Measurements from ENCODE around the gene TSNAXIP1. TPM values are rescaled to one million over a fixed set of nuclear protein-coding genes. Genes with fewer than 3 reads are reported as not detected.

TSNAXIP1 gene
- total and polyA plus RNA-seq, 10 of the 15 experiments (the other 5 are each of a cell fraction or from before 2014, with no cell fraction given) = 0.09 to 0.63 (median 0.37) TPM; not detected in 1

Small RNA genes within 50 kb of the gene (small RNA-seq; reads per million reads assigned to genes)
- gene AC040162.2 = not detected

Other genes with a start within 250 kb of the TSNAXIP1 start
Only the 7 nearest of the 23 such genes appear.
- gene RANBP10, start 329 bp upstream of the TSNAXIP1 start, total RNA-seq (2014; rRNA removed) = 4.8 and 6.8 TPM in 2 replicates
- gene RANBP10, start 329 bp upstream of the TSNAXIP1 start, total RNA-seq (2014; rRNA removed; fragmentation: Illumina TruSeq; extraction: Trizol) = 5.4 and 5.5 TPM in 2 replicates
- gene RANBP10, start 329 bp upstream of the TSNAXIP1 start, total RNA-seq (2021) = 20.4 and 20.6 TPM in 2 replicates
- gene RANBP10, start 329 bp upstream of the TSNAXIP1 start, polyA plus RNA-seq (2011; rRNA removed) = 7.4 and 14.5 TPM in 2 replicates
- 11.8 and 15.6 TPM in 2 replicates for gene RANBP10, start 329 bp upstream of the TSNAXIP1 start, polyA plus RNA-seq (2014; fragmentation: Illumina TruSeq; extraction: Trizol)
- gene RANBP10, start 329 bp upstream of the TSNAXIP1 start, polyA plus RNA-seq (2014; fragmentation: Nextera tagmentation; extraction: Ambion mirVana) = 1 to 10 TPM; 1.2 to 2.0 TPM
- gene RANBP10, start 329 bp upstream of the TSNAXIP1 start, polyA plus RNA-seq (2014; rRNA removed) = 16.5 and 18.5 TPM in 2 replicates
- 10 to 100 TPM in 1 of 2 experiments, 1 to 10 TPM in 1; 9.9 to 11.7 TPM for gene RANBP10, start 329 bp upstream of the TSNAXIP1 start, polyA plus RNA-seq (2016; fragmentation: Nextera tagmentation; extraction: Ambion mirVana)
- 31.9 and 35.8 TPM in 2 replicates for gene THAP11, start 35.4 kb downstream of the TSNAXIP1 start, total RNA-seq (2014; rRNA removed)
- gene THAP11, start 35.4 kb downstream of the TSNAXIP1 start, total RNA-seq (2014; rRNA removed; fragmentation: Illumina TruSeq; extraction: Trizol) = 12.7 and 13.6 TPM in 2 replicates
- gene THAP11, start 35.4 kb downstream of the TSNAXIP1 start, total RNA-seq (2021) = 27.3 and 30.0 TPM in 2 replicates
- gene THAP11, start 35.4 kb downstream of the TSNAXIP1 start, polyA plus RNA-seq (2011; rRNA removed) = 21.9 and 30.6 TPM in 2 replicates
- 6.5 and 10.9 TPM in 2 replicates for gene THAP11, start 35.4 kb downstream of the TSNAXIP1 start, polyA plus RNA-seq (2014; fragmentation: Illumina TruSeq; extraction: Trizol)
- 1 to 10 TPM; 2.5 to 7.7 TPM for gene THAP11, start 35.4 kb downstream of the TSNAXIP1 start, polyA plus RNA-seq (2014; fragmentation: Nextera tagmentation; extraction: Ambion mirVana)
- gene THAP11, start 35.4 kb downstream of the TSNAXIP1 start, polyA plus RNA-seq (2014; rRNA removed) = 27.5 TPM in 2 replicates
- gene THAP11, start 35.4 kb downstream of the TSNAXIP1 start, polyA plus RNA-seq (2016; fragmentation: Nextera tagmentation; extraction: Ambion mirVana) = 10 to 100 TPM; 15.3 to 36.7 TPM
- 116 and 120 TPM in 2 replicates for gene NUTF2, start 40.0 kb downstream of the TSNAXIP1 start, total RNA-seq (2014; rRNA removed)
- gene NUTF2, start 40.0 kb downstream of the TSNAXIP1 start, total RNA-seq (2014; rRNA removed; fragmentation: Illumina TruSeq; extraction: Trizol) = 113 and 129 TPM in 2 replicates
- 128 and 130 TPM in 2 replicates for gene NUTF2, start 40.0 kb downstream of the TSNAXIP1 start, total RNA-seq (2021)
- 83.7 and 155 TPM in 2 replicates for gene NUTF2, start 40.0 kb downstream of the TSNAXIP1 start, polyA plus RNA-seq (2011; rRNA removed)
- 152 and 185 TPM in 2 replicates for gene NUTF2, start 40.0 kb downstream of the TSNAXIP1 start, polyA plus RNA-seq (2014; fragmentation: Illumina TruSeq; extraction: Trizol)
- 100 to 1,000 TPM; 220 to 245 TPM for gene NUTF2, start 40.0 kb downstream of the TSNAXIP1 start, polyA plus RNA-seq (2014; fragmentation: Nextera tagmentation; extraction: Ambion mirVana)
- 212 and 231 TPM in 2 replicates for gene NUTF2, start 40.0 kb downstream of the TSNAXIP1 start, polyA plus RNA-seq (2014; rRNA removed)
- 100 to 1,000 TPM; 323 to 342 TPM for gene NUTF2, start 40.0 kb downstream of the TSNAXIP1 start, polyA plus RNA-seq (2016; fragmentation: Nextera tagmentation; extraction: Ambion mirVana)
- gene CENPT, start 40.8 kb downstream of the TSNAXIP1 start, total RNA-seq (2014; rRNA removed) = 26.7 and 29.0 TPM in 2 replicates
- 14.9 and 15.1 TPM in 2 replicates for gene CENPT, start 40.8 kb downstream of the TSNAXIP1 start, total RNA-seq (2014; rRNA removed; fragmentation: Illumina TruSeq; extraction: Trizol)
- gene CENPT, start 40.8 kb downstream of the TSNAXIP1 start, total RNA-seq (2021) = 31.4 and 36.6 TPM in 2 replicates
- gene CENPT, start 40.8 kb downstream of the TSNAXIP1 start, polyA plus RNA-seq (2011; rRNA removed) = 16.2 and 22.4 TPM in 2 replicates
- gene CENPT, start 40.8 kb downstream of the TSNAXIP1 start, polyA plus RNA-seq (2014; fragmentation: Illumina TruSeq; extraction: Trizol) = 9.4 and 20.1 TPM in 2 replicates
- 1 to 10 TPM; 1.1 to 5.7 TPM for gene CENPT, start 40.8 kb downstream of the TSNAXIP1 start, polyA plus RNA-seq (2014; fragmentation: Nextera tagmentation; extraction: Ambion mirVana)
- 44.4 and 51.2 TPM in 2 replicates for gene CENPT, start 40.8 kb downstream of the TSNAXIP1 start, polyA plus RNA-seq (2014; rRNA removed)
- gene CENPT, start 40.8 kb downstream of the TSNAXIP1 start, polyA plus RNA-seq (2016; fragmentation: Nextera tagmentation; extraction: Ambion mirVana) = 10 to 100 TPM; 41.7 to 45.7 TPM
- 50.3 and 53.7 TPM in 2 replicates for gene EDC4, start 66.2 kb downstream of the TSNAXIP1 start, total RNA-seq (2014; rRNA removed)
- gene EDC4, start 66.2 kb downstream of the TSNAXIP1 start, total RNA-seq (2014; rRNA removed; fragmentation: Illumina TruSeq; extraction: Trizol) = 38.1 and 42.1 TPM in 2 replicates
- 71.7 and 78.5 TPM in 2 replicates for gene EDC4, start 66.2 kb downstream of the TSNAXIP1 start, total RNA-seq (2021)
- 18.7 and 37.8 TPM in 2 replicates for gene EDC4, start 66.2 kb downstream of the TSNAXIP1 start, polyA plus RNA-seq (2011; rRNA removed)
- gene EDC4, start 66.2 kb downstream of the TSNAXIP1 start, polyA plus RNA-seq (2014; fragmentation: Illumina TruSeq; extraction: Trizol) = 24.1 and 53.0 TPM in 2 replicates
- gene EDC4, start 66.2 kb downstream of the TSNAXIP1 start, polyA plus RNA-seq (2014; fragmentation: Nextera tagmentation; extraction: Ambion mirVana) = 1 to 10 TPM; 1.2 to 2.2 TPM
- gene EDC4, start 66.2 kb downstream of the TSNAXIP1 start, polyA plus RNA-seq (2014; rRNA removed) = 56.1 and 63.2 TPM in 2 replicates
- gene EDC4, start 66.2 kb downstream of the TSNAXIP1 start, polyA plus RNA-seq (2016; fragmentation: Nextera tagmentation; extraction: Ambion mirVana) = 10 to 100 TPM; 82.2 to 86.0 TPM
- gene NRN1L, start 78.0 kb downstream of the TSNAXIP1 start, total RNA-seq (2014; rRNA removed) = 0.40 TPM in 1 of 2 replicates, not detected in the other
- gene NRN1L, start 78.0 kb downstream of the TSNAXIP1 start, total RNA-seq (2014; rRNA removed; fragmentation: Illumina TruSeq; extraction: Trizol) = not detected in 2 replicates
- gene NRN1L, start 78.0 kb downstream of the TSNAXIP1 start, total RNA-seq (2021) = 0.92 TPM in 1 of 2 replicates, not detected in the other
- gene NRN1L, start 78.0 kb downstream of the TSNAXIP1 start, polyA plus RNA-seq (2011; rRNA removed) = 0.20 TPM in 1 of 2 replicates, not detected in the other
- 0.28 TPM in 1 of 2 replicates, not detected in the other for gene NRN1L, start 78.0 kb downstream of the TSNAXIP1 start, polyA plus RNA-seq (2014; fragmentation: Illumina TruSeq; extraction: Trizol)
- under 1 TPM in 1 of 2 experiments, not detected in 1; 0.11 TPM for gene NRN1L, start 78.0 kb downstream of the TSNAXIP1 start, polyA plus RNA-seq (2014; fragmentation: Nextera tagmentation; extraction: Ambion mirVana)
- gene NRN1L, start 78.0 kb downstream of the TSNAXIP1 start, polyA plus RNA-seq (2014; rRNA removed) = 0.60 and 0.99 TPM in 2 replicates
- under 1 TPM in 1 of 2 experiments, not detected in 1; 0.21 TPM for gene NRN1L, start 78.0 kb downstream of the TSNAXIP1 start, polyA plus RNA-seq (2016; fragmentation: Nextera tagmentation; extraction: Ambion mirVana)
- 5.0 and 7.3 TPM in 2 replicates for gene PSKH1, start 86.4 kb downstream of the TSNAXIP1 start, total RNA-seq (2014; rRNA removed)
- 6.7 and 7.2 TPM in 2 replicates for gene PSKH1, start 86.4 kb downstream of the TSNAXIP1 start, total RNA-seq (2014; rRNA removed; fragmentation: Illumina TruSeq; extraction: Trizol)
- gene PSKH1, start 86.4 kb downstream of the TSNAXIP1 start, total RNA-seq (2021) = 17.2 and 18.9 TPM in 2 replicates
- 3.1 and 7.5 TPM in 2 replicates for gene PSKH1, start 86.4 kb downstream of the TSNAXIP1 start, polyA plus RNA-seq (2011; rRNA removed)
- 2.3 and 8.1 TPM in 2 replicates for gene PSKH1, start 86.4 kb downstream of the TSNAXIP1 start, polyA plus RNA-seq (2014; fragmentation: Illumina TruSeq; extraction: Trizol)
- 1 to 10 TPM in 1 of 2 experiments, under 1 TPM in 1; 0.63 to 1.2 TPM for gene PSKH1, start 86.4 kb downstream of the TSNAXIP1 start, polyA plus RNA-seq (2014; fragmentation: Nextera tagmentation; extraction: Ambion mirVana)
- gene PSKH1, start 86.4 kb downstream of the TSNAXIP1 start, polyA plus RNA-seq (2014; rRNA removed) = 12.8 and 14.1 TPM in 2 replicates
- gene PSKH1, start 86.4 kb downstream of the TSNAXIP1 start, polyA plus RNA-seq (2016; fragmentation: Nextera tagmentation; extraction: Ambion mirVana) = 10 to 100 TPM; 13.9 to 20.4 TPM